UCSD-AML1 (cell line): Measurements from ENCODE around the gene FES.
A peak's percentile ranks its signal among the peaks of the same experiment; 100 is the strongest.
"Not testable (repeated sequence)": the region's sequence is repeated elsewhere in the genome, so short reads cannot be mapped to it uniquely, and the experiment has no call there.

Experiments
- DNase-seq: peaks from one replicate; lab custom pipeline; 2025; ENCODE audit not compliant: unreplicated experiment; lab: John Stamatoyannopoulos, UW

Gene FES

DNA sequence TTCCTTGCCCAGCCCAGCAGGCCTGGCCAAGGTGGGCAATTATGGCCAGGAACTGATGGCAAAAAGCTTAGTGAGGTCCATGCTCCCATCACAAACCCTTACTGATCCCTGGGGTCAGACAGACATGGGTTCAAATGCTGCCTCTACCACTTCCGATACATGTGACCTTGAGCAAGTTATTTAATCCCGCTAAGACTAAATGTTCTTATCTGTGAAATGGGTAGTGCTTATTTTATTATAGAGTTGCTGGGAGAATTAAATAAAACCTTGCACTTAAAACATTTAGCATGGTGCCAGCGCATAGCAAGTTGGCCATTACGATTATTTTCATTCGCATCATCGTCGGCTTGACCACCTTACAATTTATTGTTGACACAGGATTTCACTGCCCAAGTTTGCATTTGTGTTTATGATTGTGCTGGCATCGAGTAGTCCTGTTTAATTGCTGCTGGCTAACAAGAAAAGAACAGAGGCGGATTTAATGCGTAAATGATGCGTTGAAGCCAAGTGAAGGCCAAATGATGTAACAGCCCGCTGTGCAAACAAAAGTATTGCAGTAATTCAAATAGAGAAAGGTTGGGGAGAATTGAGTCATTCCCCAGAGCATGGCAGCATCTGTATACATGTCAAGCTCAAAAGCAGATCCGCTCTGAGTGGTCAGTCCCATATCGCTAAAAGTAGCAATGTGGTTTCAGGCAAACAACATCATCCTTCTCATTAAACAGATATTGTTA lies 23.2 kb upstream of the FES start:
- DNase-seq: no peak

DNA sequence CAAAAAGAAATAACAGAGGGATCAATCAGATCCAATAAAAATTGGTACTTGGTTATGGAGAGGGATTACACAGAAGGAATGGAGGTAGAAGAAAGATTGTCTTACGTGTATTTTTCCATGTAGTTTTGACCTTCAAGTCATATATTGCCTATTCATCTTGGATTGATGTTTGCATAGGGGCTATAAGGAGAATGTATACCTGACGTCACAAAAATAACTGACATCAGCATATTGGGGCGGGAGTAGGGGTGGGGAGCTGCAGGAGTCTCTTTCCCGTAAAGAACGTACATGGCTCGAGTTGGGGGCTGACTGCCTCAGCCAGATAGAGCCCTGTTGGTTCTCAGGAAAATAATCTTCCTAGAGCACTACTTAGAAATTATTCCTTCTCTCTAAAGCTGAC lies 21.8 kb upstream of the FES start:
- DNase-seq: no peak

DNA sequence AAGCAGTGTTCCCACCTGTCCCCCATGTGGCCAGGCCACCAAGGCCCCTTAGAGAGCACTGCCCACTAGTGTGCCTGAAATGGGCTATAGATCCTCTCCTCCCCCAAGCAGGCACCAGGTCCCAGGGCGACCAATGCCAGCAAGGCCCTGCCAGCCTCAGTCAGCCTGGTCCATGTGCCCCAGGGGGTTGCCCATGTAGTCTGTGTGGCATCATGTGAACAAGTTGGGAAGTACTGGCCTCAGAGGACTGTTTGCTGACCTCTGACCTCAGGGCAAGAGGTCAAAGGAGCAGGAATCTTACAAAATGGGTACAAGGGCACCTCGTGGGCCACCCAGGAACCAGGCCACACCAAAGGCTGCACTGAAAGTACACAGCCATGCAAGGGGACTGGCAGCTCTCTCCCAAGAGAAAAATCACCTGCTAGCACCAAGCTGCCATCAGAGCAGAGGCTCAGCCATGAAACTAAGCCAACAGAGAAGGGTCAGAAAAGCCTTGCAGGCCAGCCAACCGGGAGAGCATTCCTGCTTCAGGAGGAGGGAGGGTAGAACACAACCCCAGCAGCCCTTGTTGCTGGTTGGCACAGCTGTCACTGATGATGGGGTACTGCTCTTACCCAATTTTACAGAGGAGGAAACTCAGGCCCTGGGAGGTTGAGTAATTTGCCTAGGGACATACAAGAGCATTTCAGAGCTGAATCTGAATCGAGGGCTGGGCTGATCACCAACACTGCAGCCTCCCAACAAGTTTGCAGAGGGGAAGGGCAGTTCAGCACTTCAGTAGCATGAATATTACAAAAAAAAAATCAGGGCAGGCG lies 21.1 kb upstream of the FES start:
- no peak for DNase-seq

DNA sequence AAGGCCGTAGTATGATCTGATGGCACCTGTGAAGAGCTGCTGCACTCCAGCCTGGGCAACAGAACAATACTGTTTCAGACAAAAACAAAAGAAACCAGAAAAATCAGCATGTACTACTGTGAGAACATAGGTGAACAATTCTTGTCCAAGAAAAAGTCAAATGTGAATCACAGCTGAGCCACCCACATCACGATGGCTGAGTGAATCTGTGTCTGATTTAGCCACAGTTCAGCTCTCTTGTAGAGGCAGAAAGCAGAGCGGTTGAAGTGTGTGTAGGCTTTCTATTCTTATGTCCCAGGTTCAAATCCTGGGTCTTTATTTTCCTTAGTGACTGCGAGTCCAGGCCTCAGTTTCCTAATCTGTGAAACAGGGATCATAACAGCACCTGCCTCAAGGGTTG lies 20.3 kb upstream of the FES start:
- DNase-seq: no peak

- no peak for DNase-seq
These were observed 19.8 kb upstream of the FES start for GRCh38 chr15:90864507-90864906.

DNA sequence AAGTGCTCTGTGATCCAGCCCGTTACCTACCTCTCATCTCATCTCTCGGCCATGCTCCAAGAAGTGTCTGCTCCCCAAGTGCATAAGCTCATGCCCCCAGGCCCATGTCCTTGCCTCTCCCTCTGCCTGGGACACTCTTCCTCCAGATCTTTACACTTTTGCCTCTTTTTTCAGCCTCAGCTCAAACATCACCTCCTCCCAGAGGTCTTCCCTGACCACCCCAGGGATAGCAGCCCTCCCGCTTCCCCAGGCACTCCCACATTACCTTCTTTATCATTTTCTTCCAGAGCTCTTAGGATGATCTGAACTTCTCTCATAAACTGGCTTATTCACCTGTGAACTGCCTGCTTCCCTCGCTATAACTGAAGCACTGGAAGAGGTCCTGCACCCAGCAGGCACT lies 18.6 kb upstream of the FES start:
- DNase-seq: no peak

- DNase-seq: no peak
These were observed 18.1 kb upstream of the FES start for GRCh38 chr15:90866161-90866715.

- DNase-seq: no peak
These were observed 17.5 kb upstream of the FES start for GRCh38 chr15:90866800-90867199.

- no peak for DNase-seq
These were observed 16.0 kb upstream of the FES start, which contains the start of gene FURIN for GRCh38 chr15:90868261-90868689. TSS of gene FURIN (plus strand) at chr15:90868588. CDS start at chr15:90875741, 7,153 bp downstream.

- no peak for DNase-seq
These were observed 15.2 kb upstream of the FES start for GRCh38 chr15:90869140-90869541.

- DNase-seq: peak; percentile 82
These were observed 14.5 kb upstream of the FES start for GRCh38 chr15:90869601-90870353.

- DNase-seq: no peak
These were observed 13.8 kb upstream of the FES start for GRCh38 chr15:90870354-90871138.

DNA sequence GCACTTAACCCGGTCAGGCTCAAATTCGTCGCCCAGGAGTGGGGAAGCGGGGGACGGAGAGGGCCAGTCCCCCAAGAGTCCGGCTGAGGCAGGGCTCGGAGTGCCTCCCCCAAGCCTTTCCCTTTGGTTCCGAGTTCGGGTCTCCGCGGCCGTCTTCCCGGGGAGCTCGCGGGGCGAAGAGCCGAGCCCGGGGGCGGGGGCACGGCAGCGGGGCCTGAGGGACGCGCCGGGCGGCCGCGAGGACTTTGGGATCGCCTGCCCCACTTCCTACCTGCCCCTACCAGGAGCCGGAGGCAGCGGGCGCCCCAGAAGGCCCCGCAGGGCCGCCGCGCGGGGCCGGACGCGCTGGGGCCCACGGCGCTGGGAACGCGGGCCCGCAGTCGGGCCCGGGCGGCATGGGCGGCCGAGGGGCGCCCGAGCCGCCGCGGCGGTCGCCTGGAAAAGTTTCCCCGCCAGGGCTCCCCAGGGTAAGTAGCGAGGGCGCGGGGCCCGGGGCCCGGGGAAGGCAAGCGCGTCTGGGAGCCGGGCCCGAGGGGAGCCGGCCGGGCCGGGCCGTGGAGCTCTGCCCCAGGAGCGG lies 13.1 kb upstream of the FES start:
- DNase-seq: peak; percentile 40

GRCh38 chr15:90871716-90872485 lies 12.4 kb upstream of the FES start:
- peak; percentile 29 for DNase-seq

DNA sequence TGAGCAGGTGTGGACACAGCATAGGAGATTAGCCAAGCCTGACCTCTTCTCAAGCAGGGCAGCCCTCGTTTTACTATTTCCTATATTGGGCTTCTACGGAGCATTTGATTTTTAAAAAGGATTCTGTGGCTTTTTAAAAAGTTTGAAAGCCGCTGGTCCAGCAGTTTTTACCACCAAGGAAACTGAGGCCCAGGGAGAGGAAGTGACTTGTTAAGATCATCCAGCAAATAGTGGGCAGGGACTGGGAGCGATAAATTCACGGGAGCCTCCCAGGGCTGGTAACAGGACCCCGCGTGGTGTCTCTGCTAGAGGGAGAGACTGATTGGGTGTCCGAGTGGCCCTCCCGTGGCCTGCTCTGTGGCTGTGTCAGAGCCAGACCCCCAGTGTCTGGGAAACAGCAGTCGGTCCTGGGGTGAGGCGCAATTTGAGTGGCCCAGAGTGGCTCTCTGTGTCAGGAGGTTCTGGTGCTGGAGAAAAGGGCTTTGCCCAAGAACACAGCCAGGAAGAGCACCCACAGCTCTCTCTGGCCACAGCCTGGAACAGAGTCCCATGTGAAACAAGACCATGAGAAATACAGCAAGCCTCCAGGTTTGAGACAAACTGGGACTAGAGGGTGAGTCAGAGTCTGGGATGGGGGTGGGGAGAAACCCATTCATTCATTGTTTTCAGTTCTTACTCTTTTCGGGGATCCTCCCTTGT lies 11.7 kb upstream of the FES start:
- DNase-seq: peak; percentile 24

DNA sequence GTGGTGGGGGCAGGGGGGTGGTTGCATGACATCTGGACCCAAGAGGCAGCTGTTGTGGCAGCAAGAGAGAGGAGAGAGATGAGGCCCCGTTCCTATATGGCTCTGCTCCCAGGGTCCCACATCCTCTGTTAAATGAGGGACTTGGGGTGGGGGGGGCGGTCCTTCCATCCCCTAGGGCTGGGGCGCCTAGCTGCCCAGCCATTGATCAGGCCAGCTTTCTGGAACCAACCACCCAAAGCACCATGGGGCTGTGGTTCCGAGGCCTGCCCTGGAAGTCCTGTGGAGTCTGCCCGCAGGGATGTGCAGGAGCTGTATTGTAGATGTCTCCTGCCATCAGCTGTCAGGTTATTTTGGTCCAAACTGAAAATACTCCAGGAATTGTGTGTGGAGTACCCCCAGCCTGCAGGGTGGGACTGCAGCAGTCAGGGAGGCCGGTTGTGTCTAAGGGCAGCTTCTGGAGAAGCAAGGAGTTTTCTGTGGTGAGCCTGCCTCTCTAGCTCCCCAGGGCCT lies 10.8 kb upstream of the FES start:
- no peak for DNase-seq

DNA sequence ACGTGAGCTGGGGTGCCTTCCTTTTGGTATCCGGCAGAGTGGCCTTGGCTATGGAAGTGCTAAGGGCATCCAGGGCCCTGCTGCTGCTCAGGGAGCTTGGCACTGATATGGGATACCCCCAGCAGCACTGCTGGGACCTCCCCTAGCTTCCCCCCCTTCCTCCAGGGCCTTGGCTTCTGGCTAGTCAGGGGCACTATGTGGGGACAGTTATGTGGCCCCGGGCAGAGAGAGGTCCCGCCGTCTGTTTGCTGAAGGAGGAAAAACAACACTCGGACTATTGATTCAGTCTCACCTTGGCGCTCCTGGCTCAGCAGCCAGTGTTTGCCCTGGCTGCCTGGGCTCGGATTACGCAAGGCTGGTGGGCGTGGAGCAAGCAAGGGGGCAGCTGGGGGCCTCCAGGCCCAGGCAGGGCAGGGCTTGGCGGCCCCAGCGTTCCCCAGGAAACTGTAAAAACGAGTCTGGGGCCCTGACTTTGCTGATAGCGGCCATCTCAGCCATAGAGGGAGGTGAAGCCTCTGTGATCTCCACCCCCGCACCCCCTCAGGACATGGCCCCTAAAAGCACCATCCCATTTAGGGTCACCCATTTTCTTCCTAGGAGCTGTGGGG lies 10.2 kb upstream of the FES start:
- DNase-seq: no peak

DNA sequence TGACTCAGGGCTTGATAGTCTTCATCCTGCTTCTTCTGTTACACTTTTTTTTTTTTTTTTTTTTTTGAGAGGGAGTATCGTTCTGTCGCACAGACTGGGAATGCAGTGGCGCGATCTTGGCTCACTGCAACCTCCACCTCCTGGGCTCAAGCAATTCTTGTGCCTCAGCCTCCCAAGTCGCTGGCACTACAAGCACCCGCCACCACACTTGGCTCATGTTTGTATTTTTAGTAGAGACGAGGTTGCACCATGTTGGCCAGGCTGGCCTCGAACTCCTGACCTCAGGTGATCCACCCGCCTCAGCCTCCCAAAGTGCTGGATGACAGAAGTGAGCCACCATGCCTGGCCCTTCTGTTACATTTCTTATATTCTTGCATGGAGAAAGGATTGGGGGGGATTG lies 9.3 kb upstream of the FES start:
- not testable (repeated sequence) for DNase-seq
